ENCODE measurements around the gene OSBPL1A.

Gene OSBPL1A

GRCh38 chr18:24209558-24209957 lies 188.1 kb downstream of the OSBPL1A start:
- no peak for DNase-seq

GRCh38 chr18:24208270-24209035 lies 189.2 kb downstream of the OSBPL1A start:
- DNase-seq = no peak

GRCh38 chr18:24204904-24205303 lies 192.7 kb downstream of the OSBPL1A start:
- no peak for DNase-seq

GRCh38 chr18:24201699-24202687 lies 195.6 kb downstream of the OSBPL1A start:
- DNase-seq = no peak

DNA sequence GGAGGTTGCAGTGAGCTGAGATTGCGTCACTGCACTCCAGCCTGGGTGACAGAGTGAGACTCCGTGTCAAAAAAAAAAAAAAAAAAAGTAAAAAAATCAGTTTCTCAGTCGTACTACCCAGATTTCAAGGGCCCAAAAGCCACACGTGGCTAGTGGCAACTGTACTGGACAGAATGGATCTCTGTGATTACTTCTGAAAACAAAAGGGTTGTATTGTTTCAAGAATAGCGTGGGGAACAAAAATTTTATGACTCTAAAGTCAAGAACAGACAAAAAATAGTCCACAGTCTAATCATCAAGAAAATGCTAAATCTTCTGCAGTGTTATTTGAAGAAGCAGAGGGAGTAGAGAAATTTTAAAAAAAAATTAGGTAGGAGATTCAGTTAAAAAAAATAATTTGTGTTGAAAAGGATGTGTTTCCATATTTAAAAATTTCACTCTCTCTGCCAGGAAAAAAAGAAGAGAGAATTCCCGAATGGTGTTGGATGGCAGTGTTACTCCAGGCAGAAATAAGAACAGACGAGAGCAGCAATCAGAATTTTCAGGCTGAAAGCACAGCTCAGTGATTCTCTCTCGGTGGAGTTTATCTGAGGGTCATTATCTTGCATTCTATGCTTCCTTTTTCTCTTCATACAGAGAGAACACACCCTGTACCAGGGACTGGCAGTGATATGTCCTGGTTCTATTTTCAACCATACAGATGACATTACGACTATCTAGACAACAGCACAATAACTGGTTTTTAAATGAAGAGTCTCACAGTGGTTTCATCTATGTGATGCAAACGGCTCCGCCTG lies 196.9 kb downstream of the OSBPL1A start:
- DNase-seq = no peak

GRCh38 chr18:24199372-24199962 lies 198.2 kb downstream of the OSBPL1A start:
- DNase-seq = no peak

DNA sequence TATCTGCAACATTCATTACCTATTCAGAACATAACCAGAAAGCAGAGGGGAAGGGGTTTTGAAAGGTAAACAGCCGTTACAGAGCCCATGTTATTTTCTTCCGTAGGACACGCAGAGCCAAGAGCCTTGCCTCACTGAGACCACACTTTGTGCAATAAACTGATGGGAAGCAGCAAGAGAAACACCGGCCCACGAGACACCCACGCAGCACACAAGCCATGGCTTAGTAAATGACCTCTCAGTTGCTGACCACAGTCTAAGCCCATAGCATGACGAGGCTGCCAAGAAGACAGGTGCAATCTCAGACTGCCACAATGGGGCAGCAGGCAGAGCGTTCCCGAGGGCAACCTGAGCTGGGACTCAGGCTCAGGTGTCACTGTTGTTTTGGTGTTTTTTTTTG lies 199.2 kb downstream of the OSBPL1A start:
- DNase-seq = no peak

- DNase-seq = no peak
Observed at GRCh38 chr18:24197412-24197811, 200.2 kb downstream of the OSBPL1A start.

- no peak for DNase-seq
Observed at GRCh38 chr18:24196764-24197163, 200.9 kb downstream of the OSBPL1A start.

DNA sequence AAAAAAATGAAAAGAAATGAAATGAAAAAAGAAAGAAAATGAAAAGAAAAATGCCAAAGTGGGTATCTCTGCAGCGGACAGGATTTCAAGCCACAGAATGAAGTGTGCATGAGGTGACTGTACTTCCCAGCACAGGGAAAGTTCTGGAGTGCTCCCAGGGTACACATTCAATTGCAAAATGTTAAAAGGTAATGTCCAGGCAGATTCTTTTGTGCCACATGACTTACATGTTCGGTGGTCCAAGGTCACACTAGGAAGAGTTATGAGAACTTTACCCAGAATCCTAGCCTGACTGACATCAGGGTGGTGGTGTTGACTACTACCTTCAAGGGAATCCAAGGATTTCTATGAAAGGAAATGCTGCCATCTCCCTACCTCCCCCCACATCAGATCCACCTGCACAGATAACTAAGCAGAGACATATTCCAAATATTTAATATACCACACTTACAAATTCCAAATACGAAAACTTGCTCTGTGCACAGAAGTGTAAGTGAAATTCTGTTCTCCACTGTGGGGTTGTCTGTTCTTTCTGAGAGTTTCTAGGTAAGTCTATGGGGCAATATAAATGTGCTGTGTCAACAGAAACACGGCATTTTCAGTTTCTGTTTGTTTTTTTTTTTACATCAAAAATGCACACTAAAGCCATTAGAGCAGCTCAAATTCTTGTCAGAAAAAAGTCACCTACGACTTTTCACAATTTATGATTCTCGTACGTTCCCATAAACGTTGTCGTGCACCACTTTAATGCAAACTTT lies 202.1 kb downstream of the OSBPL1A start:
- no peak for DNase-seq

- DNase-seq = no peak
Observed at GRCh38 chr18:24190590-24190989, 207.0 kb downstream of the OSBPL1A start.

- no peak for DNase-seq
Observed at GRCh38 chr18:24189664-24190346, 207.8 kb downstream of the OSBPL1A start.

- no peak for DNase-seq
Observed at GRCh38 chr18:24189007-24189528, 208.6 kb downstream of the OSBPL1A start.

DNA sequence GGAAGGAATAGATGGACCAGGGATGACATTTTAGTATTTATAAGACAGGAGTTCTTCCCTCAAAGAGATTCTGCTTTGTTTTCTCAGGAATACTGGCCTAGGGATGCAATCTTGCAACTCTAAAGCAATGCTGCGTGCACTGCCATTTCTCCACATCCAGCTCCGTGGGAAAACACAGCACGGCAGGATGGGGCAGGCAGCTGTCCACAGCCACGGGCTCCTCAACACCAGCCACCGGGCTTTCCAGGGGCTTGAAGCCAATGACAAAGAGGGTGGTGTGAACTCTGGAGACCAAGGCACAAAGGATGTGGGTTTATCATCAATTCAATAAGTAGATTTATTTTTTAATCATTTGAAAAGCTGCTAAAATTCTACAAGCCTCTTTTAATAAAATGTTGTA lies 209.5 kb downstream of the OSBPL1A start:
- DNase-seq = no peak

DNA sequence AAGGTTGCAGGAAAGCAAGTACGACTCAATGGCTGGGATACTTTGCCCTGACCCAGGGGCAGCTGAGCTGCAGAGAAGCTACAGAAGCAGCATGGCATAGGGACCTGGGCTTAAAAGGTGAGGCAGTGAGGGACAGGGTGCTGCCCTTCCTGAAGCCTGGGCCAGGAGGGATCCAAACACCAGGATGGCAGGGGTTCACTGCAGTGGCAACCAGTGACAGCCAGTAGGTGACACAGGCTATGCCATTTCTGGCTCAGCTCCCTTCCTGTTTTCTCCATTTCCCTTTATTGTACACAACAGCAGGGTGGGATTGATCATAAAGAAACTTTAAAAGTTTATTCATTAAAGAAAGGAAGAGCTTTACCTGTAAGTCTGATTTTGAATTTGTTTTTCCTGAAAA lies 209.9 kb downstream of the OSBPL1A start:
- DNase-seq = no peak

DNA sequence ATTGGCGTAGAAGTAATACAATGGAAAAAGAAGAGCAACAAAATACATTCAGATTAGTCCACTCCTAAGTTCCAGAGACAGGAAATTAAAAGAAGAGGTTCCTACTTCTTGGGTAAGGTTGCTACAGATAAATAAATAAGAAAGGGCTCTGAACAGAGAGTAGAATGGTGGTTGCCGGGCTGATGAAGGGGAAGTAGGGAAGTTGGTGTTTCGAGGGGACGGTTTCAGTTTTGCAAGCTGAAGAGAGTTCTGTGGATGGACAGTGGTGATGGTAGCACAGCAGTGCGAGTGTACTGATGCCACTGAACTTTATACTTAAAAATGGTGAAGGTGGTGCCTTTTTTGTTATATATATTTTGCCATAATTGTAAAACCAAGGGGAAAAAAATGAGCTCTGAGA lies 210.6 kb downstream of the OSBPL1A start:
- DNase-seq = no peak

- DNase-seq = no peak
Observed at GRCh38 chr18:24185805-24186204, 211.8 kb downstream of the OSBPL1A start.

DNA sequence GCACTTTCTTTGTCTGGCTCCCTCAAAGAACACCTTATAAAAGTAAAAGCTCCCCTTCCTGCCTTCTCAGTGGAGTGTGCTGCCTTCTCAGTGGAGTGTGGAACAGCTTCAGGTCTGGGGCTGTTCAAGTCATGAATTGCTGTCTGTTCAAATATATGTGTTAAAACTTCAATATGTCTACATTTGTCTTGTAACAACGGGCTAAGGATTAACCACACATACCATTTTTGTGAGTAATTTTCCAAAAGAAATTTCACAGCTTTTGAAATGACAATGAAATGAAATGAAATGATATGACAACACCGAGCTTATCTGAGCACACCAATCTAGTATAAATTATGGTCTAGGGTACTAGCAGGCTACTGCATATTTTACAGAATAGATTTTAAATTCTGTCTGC lies 215.8 kb downstream of the OSBPL1A start:
- DNase-seq = no peak

- DNase-seq = no peak
Observed at GRCh38 chr18:24180048-24180447, 217.6 kb downstream of the OSBPL1A start.

- no peak for DNase-seq
Observed at GRCh38 chr18:24177499-24178133, 220.0 kb downstream of the OSBPL1A start.

All from NCI-H446 (cell line).